Smooth muscle cell (in vitro differentiated cells): ENCODE data around the gene CD248. TPM values are rescaled to one million over a fixed set of nuclear protein-coding genes. Genes with fewer than 3 reads are reported as not detected.

ENCODE experiments used
- DNase-seq: peaks from one replicate; lab custom pipeline; 2025; ENCODE audit not compliant: unreplicated experiment; lab: John Stamatoyannopoulos, UW
- H2AFZ ChIP-seq: fragments of 200-600 bp; sonication (generic); 2 replicates; pipeline ENCODE4 v1.6.0; 2016; ENCODE audit warnings: antibody characterized with exemption, low read depth, mild to moderate bottlenecking
- H3F3A ChIP-seq: fragments of 200-600 bp; sonication (generic); 2 replicates; pipeline ENCODE4 v1.6.0; 2017; ENCODE audit warnings: antibody characterized with exemption, low read depth
- H3K27ac ChIP-seq: fragments of 200-600 bp; sonication (generic); 2 replicates; pipeline ENCODE4 v1.5.1; 2016; ENCODE audit warnings: low read depth, mild to moderate bottlenecking
- H3K27me3 ChIP-seq: fragments of 200-600 bp; sonication (generic); 2 replicates; pipeline ENCODE4 v1.6.1; 2016; ENCODE audit warnings: low read depth, mild to moderate bottlenecking
- H3K36me3 ChIP-seq: fragments of 200-600 bp; sonication (generic); 2 replicates; pipeline ENCODE4 v1.5.1; 2016; ENCODE audit warnings: low read depth
- H3K4me1 ChIP-seq: fragments of 200-600 bp; sonication (generic); 2 replicates; pipeline ENCODE4 v1.5.1; 2016; ENCODE audit warnings: low read depth
- H3K4me2 ChIP-seq: fragments of 200-600 bp; sonication (generic); 2 replicates; pipeline ENCODE4 v1.6.0; 2016; ENCODE audit warnings: mild to moderate bottlenecking
- H3K4me3 ChIP-seq: fragments of 200-600 bp; sonication (generic); 2 replicates; pipeline ENCODE4 v1.5.1; 2016; ENCODE audit warnings: mild to moderate bottlenecking
- H3K79me2 ChIP-seq: fragments of 200-600 bp; sonication (generic); 2 replicates; pipeline ENCODE4 v1.6.0; 2016; ENCODE audit warnings: low read depth, mild to moderate bottlenecking
- H3K9ac ChIP-seq: fragments of 200-600 bp; sonication (generic); 2 replicates; pipeline ENCODE4 v1.6.0; 2016; ENCODE audit warnings: low read depth
- H3K9me3 ChIP-seq: fragments of 200-600 bp; sonication (generic); replicated peaks from 2 replicates; pipeline ENCODE4 v1.5.1; 2016; ENCODE audit warnings: low read depth
- H4K20me1 ChIP-seq: fragments of 200-600 bp; sonication (generic); 2 replicates; pipeline ENCODE4 v1.6.0; 2016; ENCODE audit warnings: low read depth
- WGBS: methylation state at CpG from one replicate; pipeline ENCODE4 v1.1.7; 2016; ENCODE audit warnings: low lambda C conversion rate; 5-methylcytosine and 5-hydroxymethylcytosine counted together
- polyA plus RNA-seq: library from polyadenylated mRNA; unstranded; fragments of >200 nt; fragmentation: Nextera tagmentation; extraction: Ambion mirVana; gene quantifications from 2 replicates; pipeline ENCODE4 v1.2.1, GENCODE V29; 2016
- total RNA-seq: library from RNA; depleted of rRNA; stranded (reverse); fragments of >200 nt; gene quantifications from 2 replicates; pipeline ENCODE4 v1.2.3, GENCODE V29; 2014
- TF ChIP-seq, protein P1 (sequence below): fragments of 200-600 bp; sonication (generic); IDR thresholded peaks from 2 replicates; pipeline ENCODE4 v1.5.1; 2017; ENCODE audit warnings: borderline replicate concordance, mild to moderate bottlenecking, antibody characterized with exemption; ENCODE audit not compliant: insufficient read depth, poor library complexity, severe bottlenecking

Gene CD248
- total and polyA plus RNA-seq, 2 experiments from 2014 or later, result 35.5 to 287 TPM

- no peak overlapping the region for H3K4me2 ChIP-seq
Observed at GRCh38 chr11:66333220-66333877, 16.5 kb upstream of the CD248 start.

DNA sequence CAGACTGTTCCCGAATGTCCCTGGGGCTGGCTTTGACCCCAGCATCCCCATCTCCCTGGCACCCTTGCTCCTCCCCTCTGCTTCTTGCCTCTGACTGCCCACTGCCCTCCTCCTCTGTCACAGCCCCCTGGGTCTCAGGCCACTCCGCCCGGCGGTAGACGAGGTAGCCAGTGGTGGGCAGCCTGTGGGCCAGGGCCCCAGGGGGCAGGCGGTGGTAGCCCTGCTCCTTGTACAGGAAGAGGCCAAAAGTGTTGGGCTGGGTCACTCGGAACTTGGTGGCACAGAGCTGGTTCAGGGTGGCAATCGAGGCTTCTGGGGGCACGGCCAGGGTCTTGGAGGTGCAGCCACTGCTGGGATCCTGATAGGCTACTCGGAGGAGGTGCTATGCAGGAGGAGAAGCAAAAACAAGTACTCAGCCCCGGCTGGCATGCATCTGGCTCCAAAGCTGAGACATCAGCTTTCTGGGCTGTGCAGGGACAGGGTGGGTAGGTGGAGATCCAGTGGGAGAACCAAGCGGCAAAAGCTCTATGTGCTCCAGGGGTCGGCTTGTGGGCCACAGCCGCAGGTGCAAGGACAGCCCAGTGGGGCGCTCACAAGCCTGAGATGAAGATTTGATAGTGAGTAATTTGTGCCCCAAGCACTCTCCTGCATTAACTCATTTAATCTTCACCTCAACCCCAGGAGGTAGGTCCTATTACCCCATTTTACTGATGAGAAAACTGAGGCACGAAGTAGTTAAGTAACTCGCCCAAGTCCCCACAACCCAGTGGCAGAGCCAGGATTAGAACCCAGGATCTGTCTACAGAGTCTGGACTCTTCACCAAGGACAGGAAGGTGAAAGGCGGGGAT, 15.8 kb upstream of the CD248 start:
- Histone ChIP-seq H3K27me3 (no peaks in the 10 kb centered on the region), H3K79me2 (peaks cover 9% of the 10 kb centered on the region), H3K9ac (no peak overlapping the region), H3K36me3 (no peaks in the 10 kb centered on the region), H3K4me1 (peaks cover 17% of the 10 kb centered on the region), H4K20me1 (peaks cover 4% of the 10 kb centered on the region), H2AFZ (no peak overlapping the region), H3K27ac (no peak overlapping the region), H3K4me3 (no peak overlapping the region), H3K4me2 (no peak overlapping the region), H3K9me3 (no peaks in the 10 kb centered on the region), H3F3A (peaks cover 7% of the 10 kb centered on the region)
- no peak for DNase-seq
- 90% methylated on average over 18 of the region's 18 CpGs for WGBS
- TF ChIP-seq, protein P1, sequence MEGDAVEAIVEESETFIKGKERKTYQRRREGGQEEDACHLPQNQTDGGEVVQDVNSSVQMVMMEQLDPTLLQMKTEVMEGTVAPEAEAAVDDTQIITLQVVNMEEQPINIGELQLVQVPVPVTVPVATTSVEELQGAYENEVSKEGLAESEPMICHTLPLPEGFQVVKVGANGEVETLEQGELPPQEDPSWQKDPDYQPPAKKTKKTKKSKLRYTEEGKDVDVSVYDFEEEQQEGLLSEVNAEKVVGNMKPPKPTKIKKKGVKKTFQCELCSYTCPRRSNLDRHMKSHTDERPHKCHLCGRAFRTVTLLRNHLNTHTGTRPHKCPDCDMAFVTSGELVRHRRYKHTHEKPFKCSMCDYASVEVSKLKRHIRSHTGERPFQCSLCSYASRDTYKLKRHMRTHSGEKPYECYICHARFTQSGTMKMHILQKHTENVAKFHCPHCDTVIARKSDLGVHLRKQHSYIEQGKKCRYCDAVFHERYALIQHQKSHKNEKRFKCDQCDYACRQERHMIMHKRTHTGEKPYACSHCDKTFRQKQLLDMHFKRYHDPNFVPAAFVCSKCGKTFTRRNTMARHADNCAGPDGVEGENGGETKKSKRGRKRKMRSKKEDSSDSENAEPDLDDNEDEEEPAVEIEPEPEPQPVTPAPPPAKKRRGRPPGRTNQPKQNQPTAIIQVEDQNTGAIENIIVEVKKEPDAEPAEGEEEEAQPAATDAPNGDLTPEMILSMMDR, result no peak

More at GRCh38 chr11:66333220-66333877, 16.5 kb upstream of the CD248 start:
- no peaks in the 10 kb centered on the region for H3K36me3 ChIP-seq
- H3K27ac ChIP-seq, result no peak overlapping the region
- DNase-seq, result no peak
- no peak overlapping the region for H3K9ac ChIP-seq
- H3K9me3 ChIP-seq, result no peaks in the 10 kb centered on the region
- no peak overlapping the region for H3K4me3 ChIP-seq
- no peaks in the 10 kb centered on the region for H3K27me3 ChIP-seq
- H3K4me1 ChIP-seq, result peaks cover 16% of the 10 kb centered on the region
- 98% methylated on average over 19 of the region's 19 CpGs for WGBS
- peaks cover 4% of the 10 kb centered on the region for H4K20me1 ChIP-seq
- H3K79me2 ChIP-seq, result peaks cover 9% of the 10 kb centered on the region
- peaks cover 12% of the 10 kb centered on the region for H3F3A ChIP-seq
- no peak overlapping the region for H2AFZ ChIP-seq
- TF ChIP-seq, protein P1, result no peak

GRCh38 chr11:66331542-66332370, 14.9 kb upstream of the CD248 start:
- Histone ChIP-seq H3K4me1 (peaks cover 25% of the 10 kb centered on the region), H3K4me3 (no peak overlapping the region), H3K9ac (no peak overlapping the region), H2AFZ (no peak overlapping the region), H4K20me1 (no peaks in the 10 kb centered on the region), H3K9me3 (no peaks in the 10 kb centered on the region), H3K27me3 (no peaks in the 10 kb centered on the region), H3K36me3 (no peaks in the 10 kb centered on the region), H3K79me2 (peaks cover 9% of the 10 kb centered on the region), H3F3A (peaks cover 3% of the 10 kb centered on the region), H3K4me2 (no peak overlapping the region), H3K27ac (no peak overlapping the region)
- DNase-seq, result no peak
- WGBS, result 98% methylated on average over 12 of the region's 12 CpGs
- TF ChIP-seq, protein P1, result no peak
